MG63 (cell line): Measurements from ENCODE around the gene PER1. TPM values are rescaled to one million over a fixed set of nuclear protein-coding genes. Genes with fewer than 3 reads are reported as not detected.

Experiments used
- DNase-seq: peaks from one replicate; pipeline ENCODE4 v3.0.0-alpha.2; 2020
- H3K27me3 ChIP-seq: fragments of 250-450 bp; sonication (Bioruptor Pico); 2 replicates; pipeline ENCODE4 v1.5.1; 2020; ENCODE audit warnings: mild to moderate bottlenecking, moderate library complexity
- H3K36me3 ChIP-seq: fragments of 250-450 bp; sonication (Bioruptor Pico); 2 replicates; pipeline ENCODE4 v1.5.1; 2020; ENCODE audit warnings: mild to moderate bottlenecking, moderate library complexity
- H3K4me3 ChIP-seq: fragments of 250-450 bp; sonication (Bioruptor Pico); 2 replicates; pipeline ENCODE4 v1.5.1; 2020; ENCODE audit warnings: mild to moderate bottlenecking, moderate library complexity
- H3K9me3 ChIP-seq: fragments of 250-450 bp; sonication (Bioruptor Pico); 2 replicates; pipeline ENCODE4 v1.5.1; 2020; ENCODE audit warnings: mild to moderate bottlenecking, moderate library complexity
- total RNA-seq: library from RNA; depleted of rRNA; stranded (reverse); fragments of >200 nt; shearing (Covaris generic); gene quantifications from 2 replicates; pipeline ENCODE4 v1.2.3, GENCODE V29; 2014; ENCODE audit warnings: low replicate concordance; rRNA removed

The PER1 gene
- total RNA-seq = 1.3 and 7.9 TPM in 2 replicates

GRCh38 chr17:8152112-8152775, at the start of gene PER1:
PER1 (minus strand) TSS chr17:8152404; CDS start chr17:8150706, 1,698 bp downstream.
- no peaks in the 10 kb centered on the region for H3K9me3 ChIP-seq
- DNase-seq = peak; percentile 86
- H3K4me3 ChIP-seq = peak within 1 kb of the TSS; percentile 47
- peaks cover 8% of the 10 kb centered on the region for H3K36me3 ChIP-seq
- no peaks in the 10 kb centered on the region for H3K27me3 ChIP-seq

DNA sequence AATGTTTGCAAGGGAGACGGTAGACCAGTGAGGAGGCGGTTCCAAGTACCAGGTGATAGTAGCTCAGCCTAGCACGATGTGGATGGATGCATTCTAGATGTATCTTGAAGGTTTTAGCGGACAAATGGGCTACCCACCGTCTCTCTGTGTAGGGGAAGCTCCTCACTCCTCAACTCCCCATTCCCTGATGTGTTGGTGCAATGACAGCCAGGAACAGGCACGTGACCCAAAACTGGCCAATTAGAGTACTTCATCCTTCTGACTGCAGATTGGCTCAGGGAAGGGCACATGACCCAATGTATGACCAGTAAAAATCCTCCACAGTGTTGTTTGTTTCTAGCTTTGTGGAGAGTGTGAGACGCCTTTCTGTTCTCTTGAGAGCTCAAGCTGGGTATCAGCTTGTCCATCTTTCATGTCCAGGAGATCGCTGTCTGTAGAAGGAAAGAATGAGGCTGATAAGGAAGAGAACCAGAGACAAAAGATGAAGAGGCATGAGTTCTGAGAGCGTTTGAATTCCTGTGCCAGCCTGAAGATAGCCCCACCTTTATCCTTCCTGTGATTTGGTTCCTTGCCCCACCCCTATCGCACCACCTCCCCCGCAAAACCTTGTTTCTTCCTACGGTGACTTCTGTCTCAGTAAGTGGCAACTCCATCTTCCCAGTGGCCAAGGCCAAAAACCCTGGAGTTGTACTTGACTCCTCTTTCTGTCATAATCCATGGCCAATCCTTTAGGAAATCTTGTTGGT, 40.0 kb upstream of the PER1 start:
- DNase-seq = peak; percentile 66
- Histone ChIP-seq H3K4me3 (no peak overlapping the region), H3K9me3 (no peaks in the 10 kb centered on the region), H3K27me3 (no peaks in the 10 kb centered on the region), H3K36me3 (no peaks in the 10 kb centered on the region; the same call in 1 of the 2 replicates)

- no peak for DNase-seq
- no peaks in the 10 kb centered on the region for H3K27me3 ChIP-seq
- peak overlapping the region; percentile 98 for H3K4me3 ChIP-seq
- no peaks in the 10 kb centered on the region for H3K9me3 ChIP-seq
- H3K36me3 ChIP-seq = no peaks in the 10 kb centered on the region; the same call in 1 of the 2 replicates
Observed at GRCh38 chr17:8190506-8190905, 38.3 kb upstream of the PER1 start.

DNA sequence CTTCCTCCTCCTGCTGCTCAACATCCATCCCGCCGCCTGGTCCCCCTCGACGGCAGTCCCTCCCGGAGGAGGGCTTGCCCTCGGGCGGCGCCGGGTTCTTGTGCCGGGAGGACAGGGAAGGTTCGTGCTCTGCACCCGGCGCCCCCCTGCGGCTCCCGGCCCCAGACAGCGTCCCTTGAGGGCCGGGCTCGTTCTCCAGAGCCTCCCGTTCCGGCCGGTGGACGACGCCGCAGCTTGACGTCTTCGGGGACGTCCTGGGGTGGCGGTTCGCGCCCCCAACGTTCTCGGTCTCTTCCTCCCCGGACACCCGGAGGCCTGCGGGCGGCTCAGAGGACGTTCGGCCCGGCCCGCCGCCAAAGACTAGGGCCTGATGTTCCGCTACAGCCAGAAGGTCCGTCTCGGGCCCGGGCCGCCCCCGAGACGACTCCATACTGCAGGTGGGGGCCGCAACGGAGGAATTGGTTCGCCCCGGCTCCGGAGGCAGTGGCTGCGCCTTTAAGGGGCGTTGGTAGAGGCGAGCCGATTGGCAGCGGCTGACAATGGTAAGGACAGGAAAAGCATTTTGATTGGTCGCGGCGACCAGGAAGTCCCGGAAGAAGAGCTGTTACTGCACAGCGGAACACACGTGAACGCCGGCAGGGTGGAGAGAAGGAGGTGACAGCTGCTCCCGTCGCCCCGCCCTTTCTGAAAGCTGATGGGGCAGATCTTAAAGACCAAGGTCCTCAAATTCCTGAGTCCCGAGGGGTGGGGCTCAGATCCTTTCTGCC, 37.7 kb upstream of the PER1 start, which contains the start of gene BORCS6:
TSS of gene BORCS6 (minus strand) at position 470 of the 767 bp plus-strand sequence. CDS start at position 430, 40 bp downstream.
- H3K27me3 ChIP-seq = no peaks in the 10 kb centered on the region
- DNase-seq = peak; percentile 100
- H3K9me3 ChIP-seq = no peaks in the 10 kb centered on the region
- no peaks in the 10 kb centered on the region; the same call in 1 of the 2 replicates for H3K36me3 ChIP-seq
- H3K4me3 ChIP-seq = peak within 1 kb of the TSS; percentile 98

- no peak for DNase-seq
- Histone ChIP-seq H3K4me3 (peak overlapping the region; percentile 98), H3K36me3 (no peaks in the 10 kb centered on the region; the same call in 1 of the 2 replicates), H3K27me3 (no peaks in the 10 kb centered on the region), H3K9me3 (no peaks in the 10 kb centered on the region)
Observed at GRCh38 chr17:8189041-8189710, 37.0 kb upstream of the PER1 start.

GRCh38 chr17:8188263-8188839, 36.1 kb upstream of the PER1 start:
- no peaks in the 10 kb centered on the region; the same call in 1 of the 2 replicates for H3K36me3 ChIP-seq
- no peaks in the 10 kb centered on the region for H3K27me3 ChIP-seq
- peak overlapping the region; percentile 98 for H3K4me3 ChIP-seq
- DNase-seq = no peak
- H3K9me3 ChIP-seq = no peaks in the 10 kb centered on the region

DNA sequence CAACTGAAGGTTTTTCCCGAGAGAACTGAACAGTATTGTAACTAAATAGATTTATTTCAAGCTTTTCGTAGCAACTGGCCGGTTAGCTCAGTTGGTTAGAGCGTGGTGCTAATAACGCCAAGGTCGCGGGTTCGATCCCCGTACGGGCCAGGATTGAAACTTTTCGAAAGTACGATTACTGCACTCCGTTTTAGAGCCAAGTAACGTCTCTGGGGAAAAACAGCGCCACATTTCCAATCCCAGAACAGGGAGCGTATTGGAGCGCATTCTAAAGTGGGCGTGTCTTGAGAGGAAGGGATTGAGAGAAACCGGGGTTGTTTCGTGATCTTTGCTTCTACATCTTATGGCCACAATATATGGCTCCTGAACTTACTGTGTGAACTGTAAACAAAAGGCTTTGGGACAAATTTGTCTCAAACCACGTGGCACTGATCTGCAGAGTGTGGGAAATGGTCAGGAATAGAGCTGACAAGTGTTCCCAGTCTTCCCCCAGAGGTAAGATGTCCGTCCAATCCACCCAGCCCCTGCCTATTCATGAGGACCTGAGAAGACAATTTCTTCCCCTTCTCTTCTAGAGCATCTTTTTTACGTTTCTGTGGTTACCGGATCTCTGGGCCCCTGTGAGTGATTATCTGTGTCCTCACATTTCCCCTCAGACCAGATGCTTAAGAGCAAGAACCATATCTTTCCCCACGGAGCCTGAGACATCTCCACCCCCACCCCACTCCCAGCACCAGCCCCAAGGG, 35.5 kb upstream of the PER1 start:
- H3K36me3 ChIP-seq = no peaks in the 10 kb centered on the region; the same call in 1 of the 2 replicates
- peak; percentile 95 for DNase-seq
- H3K4me3 ChIP-seq = peak overlapping the region; percentile 98
- no peaks in the 10 kb centered on the region for H3K27me3 ChIP-seq
- no peaks in the 10 kb centered on the region for H3K9me3 ChIP-seq

DNA sequence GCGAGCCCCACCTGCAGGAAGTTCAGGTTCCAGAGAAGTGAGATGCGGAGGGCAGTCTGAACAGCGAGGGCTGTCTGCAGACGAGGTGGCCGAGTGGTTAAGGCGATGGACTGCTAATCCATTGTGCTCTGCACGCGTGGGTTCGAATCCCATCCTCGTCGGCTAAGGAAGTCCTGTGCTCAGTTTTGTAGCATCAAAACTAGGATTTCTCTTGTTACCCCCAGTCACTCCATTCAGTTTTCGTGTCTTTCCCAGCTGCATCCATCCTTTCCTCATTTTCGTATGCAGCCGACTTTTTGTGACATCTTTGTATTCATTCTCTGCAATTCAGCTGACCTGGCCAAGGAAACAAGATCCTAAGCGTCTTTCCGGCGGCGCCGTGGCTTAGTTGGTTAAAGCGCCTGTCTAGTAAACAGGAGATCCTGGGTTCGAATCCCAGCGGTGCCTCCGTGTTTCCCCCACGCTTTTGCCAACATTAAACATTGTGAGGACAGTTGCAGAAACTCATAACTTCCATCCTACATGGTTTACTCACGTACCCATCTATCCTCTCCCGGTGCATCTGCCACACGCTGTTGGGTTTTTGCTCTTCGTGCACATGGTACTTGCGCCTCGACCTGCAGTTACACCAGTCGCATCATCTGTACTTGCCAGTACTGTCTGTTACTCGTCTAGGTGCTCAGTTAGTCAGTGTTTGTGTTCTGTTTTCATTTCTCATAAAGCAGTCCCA, 34.7 kb upstream of the PER1 start:
- Histone ChIP-seq H3K27me3 (no peaks in the 10 kb centered on the region), H3K9me3 (no peaks in the 10 kb centered on the region), H3K36me3 (no peaks in the 10 kb centered on the region; the same call in 1 of the 2 replicates), H3K4me3 (peak overlapping the region; percentile 83)
- DNase-seq = peak; percentile 93

DNA sequence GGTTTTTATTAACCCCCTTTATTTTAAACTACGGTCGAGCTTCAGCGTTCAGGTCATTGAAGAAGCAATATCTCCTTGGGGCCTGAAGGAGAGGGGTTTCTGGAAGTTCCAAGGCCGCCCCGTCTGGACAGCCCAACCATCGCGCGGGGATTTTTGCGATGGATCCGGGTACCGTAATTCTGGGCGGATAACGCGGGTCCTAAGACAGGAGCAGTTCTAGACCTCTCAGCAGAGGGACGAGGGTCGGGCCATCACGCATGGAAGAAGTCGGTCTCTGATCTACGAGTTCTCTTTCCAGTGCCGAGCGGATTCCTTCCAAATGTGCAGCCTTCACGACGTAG, 34.2 kb upstream of the PER1 start:
- H3K27me3 ChIP-seq = no peaks in the 10 kb centered on the region
- H3K36me3 ChIP-seq = no peaks in the 10 kb centered on the region; the same call in 1 of the 2 replicates
- DNase-seq = no peak
- no peaks in the 10 kb centered on the region for H3K9me3 ChIP-seq
- H3K4me3 ChIP-seq = peak overlapping the region; percentile 83

- Histone ChIP-seq H3K27me3 (no peaks in the 10 kb centered on the region), H3K36me3 (no peaks in the 10 kb centered on the region; the same call in 1 of the 2 replicates), H3K9me3 (no peaks in the 10 kb centered on the region), H3K4me3 (peak overlapping the region; percentile 83)
- peak; percentile 74 for DNase-seq
Observed at GRCh38 chr17:8185582-8186445, 33.6 kb upstream of the PER1 start.

GRCh38 chr17:8176998-8177731, 25.0 kb upstream of the PER1 start:
- H3K9me3 ChIP-seq = no peaks in the 10 kb centered on the region
- DNase-seq = no peak
- H3K4me3 ChIP-seq = peak overlapping the region; percentile 65
- no peaks in the 10 kb centered on the region for H3K27me3 ChIP-seq
- H3K36me3 ChIP-seq = no peaks in the 10 kb centered on the region

GRCh38 chr17:8176197-8176940, 24.2 kb upstream of the PER1 start, which contains the start of gene TMEM107:
TMEM107 (minus strand) TSS chr17:8176380; CDS start chr17:8176286, 94 bp downstream.
- DNase-seq = peak; percentile 93
- Histone ChIP-seq H3K36me3 (no peaks in the 10 kb centered on the region), H3K4me3 (peak within 1 kb of the TSS; percentile 65), H3K9me3 (no peaks in the 10 kb centered on the region), H3K27me3 (no peaks in the 10 kb centered on the region)

DNA sequence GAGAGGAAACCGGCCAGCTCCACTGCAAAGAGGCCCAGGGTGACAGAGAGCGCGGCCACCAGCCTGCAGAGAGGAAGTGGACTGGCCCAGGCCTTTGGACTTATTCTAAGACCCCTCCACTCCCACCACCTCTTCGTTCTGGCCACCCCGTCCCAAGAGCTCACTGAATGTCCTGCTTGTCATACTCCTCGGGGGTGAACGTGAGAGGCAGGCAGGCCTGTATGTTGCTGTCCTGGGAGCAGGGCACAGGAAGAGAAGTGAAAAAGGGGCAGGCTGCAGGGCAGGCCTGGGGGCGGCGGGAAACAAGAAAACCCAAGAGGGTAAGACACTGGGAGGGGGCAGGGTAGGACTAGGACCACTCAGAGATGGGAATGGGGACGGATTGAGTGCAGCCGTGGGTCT, 23.6 kb upstream of the PER1 start:
- H3K4me3 ChIP-seq = peak overlapping the region; percentile 65
- no peaks in the 10 kb centered on the region for H3K9me3 ChIP-seq
- H3K27me3 ChIP-seq = no peaks in the 10 kb centered on the region
- no peak for DNase-seq
- no peaks in the 10 kb centered on the region for H3K36me3 ChIP-seq
